ENCODE data around the gene BBS1.

BBS1 gene

GRCh38 chr11:66465373-66466224, 44.8 kb upstream of the BBS1 start:
- no peaks in the 10 kb centered on the region for H3K9me3 ChIP-seq (ENCODE audit: control insufficient read depth, low read length)
- no peaks in the 10 kb centered on the region for H3K27me3 ChIP-seq (ENCODE audit: control insufficient read depth, insufficient read depth, low read length)
- no peaks in the 10 kb centered on the region for H3K36me3 ChIP-seq (ENCODE audit: control insufficient read depth, insufficient read depth, low read length)
- peak overlapping the region; percentile 53 for H3K4me3 ChIP-seq (ENCODE audit: low read depth, low read length)
- peak overlapping the region; percentile 62 for H3K4me2 ChIP-seq (ENCODE audit: low read length)
- peaks cover 7% of the 10 kb centered on the region for H3K4me1 ChIP-seq
- H3K9ac ChIP-seq, result no peak overlapping the region
- peak overlapping the region; percentile 74 for H3K27ac ChIP-seq
- no peak for TF ChIP-seq CTCF (IDR thresholded peaks at IDR 0.05)
- H2AFZ ChIP-seq, result peak overlapping the region; percentile 95
- peaks cover 5% of the 10 kb centered on the region for H3K79me2 ChIP-seq

- Histone ChIP-seq H3K27me3 (ENCODE audit: control insufficient read depth, insufficient read depth, low read length) (no peaks in the 10 kb centered on the region), H3K9ac (peak within 1 kb of the TSS; percentile 34), H3K4me1 (peaks cover 7% of the 10 kb centered on the region), H3K4me3 (ENCODE audit: low read depth, low read length) (peak within 1 kb of the TSS; percentile 79), H3K36me3 (ENCODE audit: control insufficient read depth, insufficient read depth, low read length) (no peaks in the 10 kb centered on the region), H3K27ac (peak within 1 kb of the TSS; percentile 74), H3K9me3 (ENCODE audit: control insufficient read depth, low read length) (no peaks in the 10 kb centered on the region), H3K4me2 (ENCODE audit: low read length) (peak within 1 kb of the TSS; percentile 72), H2AFZ (peak within 1 kb of the TSS; percentile 95), H3K79me2 (peaks cover 5% of the 10 kb centered on the region)
- no peak for TF ChIP-seq CTCF (IDR thresholded peaks at IDR 0.05)
Observed at GRCh38 chr11:66466225-66467033, 44.0 kb upstream of the BBS1 start, which contains the start of gene PELI3. Gene PELI3 (plus strand): TSS chr11:66466905. CDS start chr11:66468129, 1,224 bp downstream.

GRCh38 chr11:66467034-66467659, 43.3 kb upstream of the BBS1 start:
- Histone ChIP-seq H3K9me3 (ENCODE audit: control insufficient read depth, low read length) (no peaks in the 10 kb centered on the region), H3K9ac (no peak overlapping the region), H2AFZ (peak overlapping the region; percentile 78), H3K36me3 (ENCODE audit: control insufficient read depth, insufficient read depth, low read length) (no peaks in the 10 kb centered on the region), H3K27me3 (ENCODE audit: control insufficient read depth, insufficient read depth, low read length) (no peaks in the 10 kb centered on the region), H3K4me3 (ENCODE audit: low read depth, low read length) (peak overlapping the region; percentile 79), H3K27ac (no peak overlapping the region), H3K79me2 (peaks cover 5% of the 10 kb centered on the region), H3K4me2 (ENCODE audit: low read length) (peak overlapping the region; percentile 72), H3K4me1 (peaks cover 7% of the 10 kb centered on the region)
- peak; percentile 22 for TF ChIP-seq CTCF (IDR thresholded peaks at IDR 0.05)

GRCh38 chr11:66467756-66468155, 42.7 kb upstream of the BBS1 start:
- H3K9ac ChIP-seq, result no peak overlapping the region
- H3K9me3 ChIP-seq (ENCODE audit: control insufficient read depth, low read length), result no peaks in the 10 kb centered on the region
- peak overlapping the region; percentile 79 for H3K4me3 ChIP-seq (ENCODE audit: low read depth, low read length)
- H3K4me2 ChIP-seq (ENCODE audit: low read length), result peak overlapping the region; percentile 72
- TF ChIP-seq CTCF (IDR thresholded peaks at IDR 0.05), result no peak
- H3K4me1 ChIP-seq, result peaks cover 7% of the 10 kb centered on the region
- H3K27ac ChIP-seq, result no peak overlapping the region
- peaks cover 5% of the 10 kb centered on the region for H3K79me2 ChIP-seq
- H3K36me3 ChIP-seq (ENCODE audit: control insufficient read depth, insufficient read depth, low read length), result no peaks in the 10 kb centered on the region
- no peak overlapping the region for H2AFZ ChIP-seq
- no peaks in the 10 kb centered on the region for H3K27me3 ChIP-seq (ENCODE audit: control insufficient read depth, insufficient read depth, low read length)
